Stimulated activated naive CD4-positive, alpha-beta T cell treated with Interleukin-2 at 50 U/mL for 16 hours (primary cell): Measurements from ENCODE around the gene DNAJC4.
A peak's percentile ranks its signal among the peaks of the same experiment; 100 is the strongest.

Source experiments
- DNase-seq: peaks from one replicate; lab custom pipeline; 2025; lab: John Stamatoyannopoulos, UW

DNAJC4 gene

GRCh38 chr11:64208796-64209562, 21.4 kb upstream of the DNAJC4 start:
- DNase-seq = no peak

- no peak for DNase-seq
Observed at GRCh38 chr11:64209563-64209843, 20.8 kb upstream of the DNAJC4 start.

- no peak for DNase-seq
Observed at GRCh38 chr11:64210301-64211020, 19.9 kb upstream of the DNAJC4 start.

- no peak for DNase-seq
Observed at GRCh38 chr11:64211181-64211872, 19.0 kb upstream of the DNAJC4 start.

GRCh38 chr11:64216879-64217278, 13.5 kb upstream of the DNAJC4 start:
- DNase-seq = no peak

- DNase-seq = no peak
Observed at GRCh38 chr11:64218628-64219353, 11.6 kb upstream of the DNAJC4 start.

- DNase-seq = no peak
Observed at GRCh38 chr11:64219354-64219684, 11.0 kb upstream of the DNAJC4 start.

- no peak for DNase-seq
Observed at GRCh38 chr11:64219755-64220154, 10.6 kb upstream of the DNAJC4 start.

- no peak for DNase-seq
Observed at GRCh38 chr11:64220271-64220670, 10.1 kb upstream of the DNAJC4 start.

GRCh38 chr11:64220798-64221197, 9.6 kb upstream of the DNAJC4 start:
- no peak for DNase-seq

- DNase-seq = no peak
Observed at GRCh38 chr11:64222651-64223000, 7.7 kb upstream of the DNAJC4 start.

- no peak for DNase-seq
Observed at GRCh38 chr11:64223001-64223651, 7.2 kb upstream of the DNAJC4 start.

GRCh38 chr11:64224151-64224890, 6.0 kb upstream of the DNAJC4 start:
- no peak for DNase-seq

GRCh38 chr11:64224891-64225607, 5.3 kb upstream of the DNAJC4 start:
- DNase-seq = no peak

- DNase-seq = peak; percentile 89
Observed at GRCh38 chr11:64225608-64226506, 4.5 kb upstream of the DNAJC4 start, which contains the start of the genes NUDT22 and TRPT1. TSS of gene NUDT22 (plus strand) at chr11:64226274. CDS start at chr11:64226653, 379 bp downstream. TSS of gene TRPT1 (minus strand) at chr11:64226186. CDS start at chr11:64225860, 326 bp downstream.

- peak; percentile 52 for DNase-seq
Observed at GRCh38 chr11:64226507-64227051, 3.8 kb upstream of the DNAJC4 start.

GRCh38 chr11:64227405-64227956, 2.9 kb upstream of the DNAJC4 start:
- DNase-seq = no peak

GRCh38 chr11:64229090-64229743, 1.1 kb upstream of the DNAJC4 start:
- DNase-seq = no peak
